HAP-1 (cell line): Measurements from ENCODE around the gene GLS.

ENCODE experiments used
- DNase-seq, 2 experiments: peaks; one replicate each; pipeline ENCODE4 v3.0.0-alpha.2; 2016 to 2020; ENCODE audit warnings: low spot score in 2 of 2
- H3K27me3 ChIP-seq: fragments of 250-450 bp; sonication (Bioruptor Pico); 2 replicates; pipeline ENCODE4 v1.5.1; 2020; ENCODE audit warnings: low read depth, mild to moderate bottlenecking, moderate library complexity
- H3K36me3 ChIP-seq: fragments of 250-450 bp; sonication (Bioruptor Pico); replicated peaks from 2 replicates; pipeline ENCODE4 v1.5.1; 2020; ENCODE audit warnings: mild to moderate bottlenecking
- H3K4me1 ChIP-seq: fragments of 250-450 bp; sonication (Bioruptor Pico); 2 replicates; pipeline ENCODE4 v1.5.1; 2020; ENCODE audit warnings: mild to moderate bottlenecking
- H3K4me3 ChIP-seq: fragments of 250-450 bp; sonication (Bioruptor Pico); 2 replicates; pipeline ENCODE4 v1.5.1; 2020; ENCODE audit warnings: mild to moderate bottlenecking, moderate library complexity
- H3K9me3 ChIP-seq: fragments of 250-450 bp; sonication (Bioruptor Pico); 2 replicates; pipeline ENCODE4 v1.5.1; 2020; ENCODE audit warnings: mild to moderate bottlenecking, moderate library complexity
- in situ Hi-C: fragments of 300-500 bp; cut with MboI; formaldehyde crosslinking; loops from 3 replicates; pipeline ENCODE4 v1.14.3; 2020; ENCODE audit warnings: low sequenced_read_pairs, inconsistent platforms, mixed read lengths

Gene GLS

GRCh38 chr2:190910341-190911136 is 29.9 kb downstream of the GLS start:
- Histone ChIP-seq H3K36me3 (peaks cover 29% of the 10 kb centered on the region), H3K27me3 (no peaks in the 10 kb centered on the region), H3K4me1 (no peaks in the 10 kb centered on the region), H3K9me3 (no peaks in the 10 kb centered on the region), H3K4me3 (no peak overlapping the region)
- in situ Hi-C loops = no loop called here
- no peak for DNase-seq

- H3K4me1 ChIP-seq = no peaks in the 10 kb centered on the region
- no peaks in the 10 kb centered on the region for H3K9me3 ChIP-seq
- no peak for DNase-seq
- in situ Hi-C loops = no loop called here
- H3K27me3 ChIP-seq = no peaks in the 10 kb centered on the region
- peaks cover 35% of the 10 kb centered on the region for H3K36me3 ChIP-seq
- H3K4me3 ChIP-seq = no peak overlapping the region
These were observed 31.2 kb downstream of the GLS start for GRCh38 chr2:190911813-190912212.

- in situ Hi-C loops = no loop called here
- Histone ChIP-seq H3K4me1 (no peaks in the 10 kb centered on the region), H3K27me3 (no peaks in the 10 kb centered on the region), H3K36me3 (peaks cover 42% of the 10 kb centered on the region), H3K4me3 (no peak overlapping the region), H3K9me3 (no peaks in the 10 kb centered on the region)
- DNase-seq = no peak
These were observed 32.1 kb downstream of the GLS start for GRCh38 chr2:190912726-190913125.

GRCh38 chr2:190913725-190914124 is 33.1 kb downstream of the GLS start:
- in situ Hi-C loops = no loop called here
- peaks cover 37% of the 10 kb centered on the region for H3K36me3 ChIP-seq
- H3K4me1 ChIP-seq = no peaks in the 10 kb centered on the region; the same call in none of the 2 replicates
- H3K4me3 ChIP-seq = no peak overlapping the region
- no peaks in the 10 kb centered on the region for H3K9me3 ChIP-seq
- DNase-seq = no peak
- no peaks in the 10 kb centered on the region for H3K27me3 ChIP-seq

GRCh38 chr2:190916829-190917228 is 36.2 kb downstream of the GLS start:
- Histone ChIP-seq H3K4me3 (no peak overlapping the region), H3K36me3 (peaks cover 40% of the 10 kb centered on the region)

GRCh38 chr2:190920085-190920484 is 39.5 kb downstream of the GLS start:
- in situ Hi-C loops = no loop called here
- no peaks in the 10 kb centered on the region for H3K27me3 ChIP-seq
- H3K9me3 ChIP-seq = no peaks in the 10 kb centered on the region
- no peak overlapping the region for H3K4me3 ChIP-seq
- no peak for DNase-seq
- H3K4me1 ChIP-seq = peaks cover 12% of the 10 kb centered on the region
- peaks cover 56% of the 10 kb centered on the region for H3K36me3 ChIP-seq

More at GRCh38 chr2:190916829-190917228, 36.2 kb downstream of the GLS start:
- in situ Hi-C loops = no loop called here
- no peaks in the 10 kb centered on the region for H3K9me3 ChIP-seq
- no peaks in the 10 kb centered on the region for H3K27me3 ChIP-seq
- H3K4me1 ChIP-seq = no peaks in the 10 kb centered on the region; the same call in none of the 2 replicates
- DNase-seq = no peak

- Histone ChIP-seq H3K27me3 (no peaks in the 10 kb centered on the region), H3K4me3 (no peak overlapping the region), H3K36me3 (peaks cover 43% of the 10 kb centered on the region), H3K9me3 (no peaks in the 10 kb centered on the region), H3K4me1 (peaks cover 12% of the 10 kb centered on the region)
- no peak for DNase-seq
- in situ Hi-C loops = no loop called here
These were observed 41.8 kb downstream of the GLS start for GRCh38 chr2:190922376-190922775.

- in situ Hi-C loops = no loop called here
- H3K36me3 ChIP-seq = peaks cover 37% of the 10 kb centered on the region
These were observed 46.7 kb downstream of the GLS start for GRCh38 chr2:190927301-190927700.

GRCh38 chr2:190929919-190930318 is 49.3 kb downstream of the GLS start:
- Histone ChIP-seq H3K27me3 (no peaks in the 10 kb centered on the region), H3K36me3 (peaks cover 16% of the 10 kb centered on the region), H3K9me3 (no peaks in the 10 kb centered on the region), H3K4me3 (no peak overlapping the region), H3K4me1 (peaks cover 20% of the 10 kb centered on the region)
- in situ Hi-C loops = no loop called here
- no peak for DNase-seq

More at GRCh38 chr2:190927301-190927700, 46.7 kb downstream of the GLS start:
- no peaks in the 10 kb centered on the region for H3K27me3 ChIP-seq
- DNase-seq = no peak
- H3K9me3 ChIP-seq = no peaks in the 10 kb centered on the region
- H3K4me1 ChIP-seq = peaks cover 22% of the 10 kb centered on the region
- no peak overlapping the region for H3K4me3 ChIP-seq

GRCh38 chr2:190930411-190930810 is 49.8 kb downstream of the GLS start:
- no peak for DNase-seq
- Histone ChIP-seq H3K36me3 (peaks cover 16% of the 10 kb centered on the region), H3K4me3 (no peak overlapping the region), H3K9me3 (no peaks in the 10 kb centered on the region), H3K4me1 (peaks cover 20% of the 10 kb centered on the region), H3K27me3 (no peaks in the 10 kb centered on the region)
- in situ Hi-C loops = no loop called here

- DNase-seq = no peak
- no peaks in the 10 kb centered on the region for H3K27me3 ChIP-seq
These were observed 51.9 kb downstream of the GLS start for GRCh38 chr2:190932514-190932913.

GRCh38 chr2:190933361-190933760 is 52.7 kb downstream of the GLS start:
- H3K27me3 ChIP-seq = no peaks in the 10 kb centered on the region
- no peak overlapping the region for H3K4me3 ChIP-seq
- H3K4me1 ChIP-seq = peaks cover 20% of the 10 kb centered on the region
- DNase-seq = no peak
- peaks cover 10% of the 10 kb centered on the region for H3K36me3 ChIP-seq
- no peaks in the 10 kb centered on the region for H3K9me3 ChIP-seq
- in situ Hi-C loops = no loop called here

More at GRCh38 chr2:190932514-190932913, 51.9 kb downstream of the GLS start:
- Histone ChIP-seq H3K4me3 (no peak overlapping the region), H3K4me1 (peaks cover 20% of the 10 kb centered on the region), H3K9me3 (no peaks in the 10 kb centered on the region), H3K36me3 (peaks cover 15% of the 10 kb centered on the region)
- in situ Hi-C loops = no loop called here

- Histone ChIP-seq H3K27me3 (no peaks in the 10 kb centered on the region), H3K4me1 (peaks cover 20% of the 10 kb centered on the region), H3K9me3 (no peaks in the 10 kb centered on the region), H3K36me3 (peaks cover 10% of the 10 kb centered on the region), H3K4me3 (no peak overlapping the region)
- no peak for DNase-seq
- in situ Hi-C loops = no loop called here
These were observed 54.4 kb downstream of the GLS start for GRCh38 chr2:190935054-190935453.

GRCh38 chr2:190938771-190939335 is 58.2 kb downstream of the GLS start:
- H3K27me3 ChIP-seq = no peaks in the 10 kb centered on the region
- H3K36me3 ChIP-seq = no peaks in the 10 kb centered on the region
- peaks cover 9% of the 10 kb centered on the region for H3K4me1 ChIP-seq
- DNase-seq = no peak
- in situ Hi-C loops = no loop called here
- no peaks in the 10 kb centered on the region for H3K9me3 ChIP-seq
- H3K4me3 ChIP-seq = no peak overlapping the region
